PC-9 (cell line): ENCODE measurements around the gene LAYN. TPM values are rescaled to one million over a fixed set of nuclear protein-coding genes. Genes with fewer than 3 reads are reported as not detected.

Source experiments
- BruUV-seq: library from RNA; stranded (reverse); fragments of 400-500 nt; replicated peaks from 2 replicates; lab custom pipeline; 2021; lab: Mats Ljungman, UMichigan
- CTCF ChIA-PET: fragments of 300-600 bp; sonication (Branson Sonifier 250); formaldehyde crosslinking; loops from one replicate; lab custom pipeline; 2022; ENCODE audit warnings: antibody characterized with exemption; lab: Charles Lee
- POLR2A ChIA-PET: fragments of 300-600 bp; sonication (Branson Sonifier 250); formaldehyde crosslinking; loops from one replicate; lab custom pipeline; 2022; ENCODE audit warnings: antibody characterized with exemption; ENCODE audit not compliant: unreplicated experiment; lab: Charles Lee
- DNase-seq, 2 experiments: peaks; one replicate each; pipeline versions ENCODE4 v3.0.0 to v3.0.0-alpha.2; 2015 to 2022; ENCODE audit warnings: mixed read lengths in 1 of 2
- H2AFZ ChIP-seq: fragments of 200-600 bp; sonication (generic); 2 replicates; pipeline ENCODE4 v1.8.1; 2017; ENCODE audit warnings: antibody characterized with exemption
- H3F3A ChIP-seq: fragments of 200-600 bp; sonication (generic); 2 replicates; pipeline ENCODE4 v1.8.1; 2017; ENCODE audit warnings: antibody characterized with exemption, mild to moderate bottlenecking, low read depth; ENCODE audit not compliant: insufficient read depth
- H3K27ac ChIP-seq: fragments of 200-600 bp; sonication (generic); 2 replicates; pipeline ENCODE4 v1.6.1; 2016; ENCODE audit warnings: mixed run types
- H3K27me3 ChIP-seq: fragments of 200-600 bp; sonication (generic); 2 replicates; pipeline ENCODE4 v1.6.1; 2016; ENCODE audit warnings: low read depth, mixed run types; ENCODE audit not compliant: insufficient read depth
- H3K36me3 ChIP-seq: fragments of 200-600 bp; sonication (generic); 2 replicates; pipeline ENCODE4 v1.6.1; 2016; ENCODE audit warnings: low read depth, mixed run types
- H3K4me1 ChIP-seq: fragments of 200-600 bp; sonication (generic); replicated peaks from 2 replicates; pipeline ENCODE4 v1.6.1; 2016; ENCODE audit warnings: mixed run types; ENCODE audit not compliant: insufficient read depth
- H3K4me2 ChIP-seq: fragments of 200-600 bp; sonication (generic); 2 replicates; pipeline ENCODE4 v1.6.1; 2017; ENCODE audit warnings: mixed run types
- H3K4me3 ChIP-seq: fragments of 200-600 bp; sonication (generic); 2 replicates; pipeline ENCODE4 v1.6.1; 2016; ENCODE audit warnings: mixed run types
- H3K79me2 ChIP-seq: fragments of 200-600 bp; sonication (generic); 2 replicates; pipeline ENCODE4 v1.6.1; 2017; ENCODE audit warnings: low read depth, mixed run types
- H3K9me2 ChIP-seq: fragments of 200-600 bp; sonication (generic); 2 replicates; pipeline ENCODE4 v1.8.1; 2017; ENCODE audit warnings: mild to moderate bottlenecking; ENCODE audit not compliant: insufficient read depth
- H3K9me3 ChIP-seq: fragments of 200-600 bp; sonication (generic); 2 replicates; pipeline ENCODE4 v1.8.1; 2016; ENCODE audit warnings: low read depth; ENCODE audit not compliant: insufficient read depth
- H4K20me1 ChIP-seq: fragments of 200-600 bp; sonication (generic); 2 replicates; pipeline ENCODE4 v1.8.1; 2017; ENCODE audit not compliant: insufficient read depth
- CTCF ChIP-seq: fragments of 200-600 bp; sonication (generic); conservative IDR thresholded peaks from 2 replicates; pipeline ENCODE4 v1.6.1; 2017; ENCODE audit warnings: mixed run types, antibody characterized with exemption, mild to moderate bottlenecking, moderate library complexity
- EZH2 ChIP-seq: fragments of 200-600 bp; sonication (generic); IDR thresholded peaks from 2 replicates; pipeline ENCODE4 v1.8.0; 2017; ENCODE audit warnings: antibody characterized with exemption, low read depth
- intact Hi-C: fragments of 100-400 bp; cut with micrococcal nuclease; formaldehyde crosslinking; loops from one replicate; pipeline ENCODE4 v1.10.0; 2022; ENCODE audit not compliant: unreplicated experiment
- total RNA-seq: library from RNA; stranded (reverse); gene quantifications from 2 replicates; pipeline ENCODE4 v1.2.3, GENCODE V29; 2021

LAYN gene
- total RNA-seq, 1 experiment from 2014 or later: 19.9 TPM

- Histone ChIP-seq H2AFZ (no peak overlapping the region), H3K36me3 (no peaks in the 10 kb centered on the region), H3K4me2 (no peak overlapping the region), H3K27ac (no peak overlapping the region), H3K9me2 (0 out of 2 replicates have a peak, but pooled peaks cover 3% of the 10 kb centered on the region), H3F3A (no peaks in the 10 kb centered on the region), H4K20me1 (no peaks in the 10 kb centered on the region), H3K4me1 (no peaks in the 10 kb centered on the region), H3K4me3 (no peak overlapping the region), H3K79me2 (no peaks in the 10 kb centered on the region), H3K9me3 (no peaks in the 10 kb centered on the region), H3K27me3 (no peaks in the 10 kb centered on the region)
- no peak for DNase-seq
- CTCF ChIA-PET: no interaction called here
- TF ChIP-seq CTCF (no peak), EZH2 (no peak)
- intact Hi-C loops: no loop called here
- BruUV-seq: no TSS peak
- POLR2A ChIA-PET: no interaction called here
Measured at GRCh38 chr11:111575740-111576139, 35.2 kb downstream of the LAYN start.

GRCh38 chr11:111577821-111578220 is 37.3 kb downstream of the LAYN start:
- DNase-seq: no peak
- no TSS peak for BruUV-seq
- intact Hi-C loops: no loop called here
- H3K9me2 ChIP-seq: 0 out of 2 replicates have a peak, but pooled peaks cover 3% of the 10 kb centered on the region
- H3K4me1 ChIP-seq: no peaks in the 10 kb centered on the region
- H3K9me3 ChIP-seq: no peaks in the 10 kb centered on the region
- TF ChIP-seq CTCF: no peak
- no peak for TF ChIP-seq EZH2
- POLR2A ChIA-PET: no interaction called here
- no peaks in the 10 kb centered on the region for H4K20me1 ChIP-seq
- H3K27me3 ChIP-seq: no peaks in the 10 kb centered on the region
- H3K79me2 ChIP-seq: no peaks in the 10 kb centered on the region
- no peaks in the 10 kb centered on the region for H3F3A ChIP-seq
- no peak overlapping the region for H3K4me2 ChIP-seq
- no peaks in the 10 kb centered on the region for H3K36me3 ChIP-seq
- no peak overlapping the region for H2AFZ ChIP-seq
- no peak overlapping the region for H3K27ac ChIP-seq
- CTCF ChIA-PET: interaction anchor here (0.6 kb wide), 1 partner anchor 652 kb away, joined by 3 read pairs; no protein-coding TSS in a partner anchor
- no peak overlapping the region for H3K4me3 ChIP-seq

GRCh38 chr11:111581341-111581740 is 40.8 kb downstream of the LAYN start:
- ChIA-PET CTCF (no interaction called here), POLR2A (no interaction called here)
- no peaks in the 10 kb centered on the region for H3F3A ChIP-seq
- no peaks in the 10 kb centered on the region for H3K4me1 ChIP-seq
- H3K27ac ChIP-seq: no peak overlapping the region
- H3K9me3 ChIP-seq: no peaks in the 10 kb centered on the region
- no peaks in the 10 kb centered on the region for H3K36me3 ChIP-seq
- BruUV-seq: no TSS peak
- H3K79me2 ChIP-seq: no peaks in the 10 kb centered on the region
- H2AFZ ChIP-seq: no peak overlapping the region
- no peaks in the 10 kb centered on the region for H3K27me3 ChIP-seq
- H3K4me3 ChIP-seq: no peak overlapping the region
- TF ChIP-seq CTCF (no peak), EZH2 (no peak)
- H4K20me1 ChIP-seq: no peaks in the 10 kb centered on the region
- no peak overlapping the region for H3K4me2 ChIP-seq
- 0 out of 2 replicates have a peak, but pooled peaks cover 3% of the 10 kb centered on the region for H3K9me2 ChIP-seq
- no peak for DNase-seq
- intact Hi-C loops: no loop called here
